LNCaP clone FGC (cell line): ENCODE data around the gene LIX1.

Experiments used
- DNase-seq: peaks from one replicate; pipeline ENCODE4 v3.0.0-alpha.2; 2011; ENCODE audit warnings: low read depth
- H3K4me3 ChIP-seq: 2 replicates; pipeline ENCODE4 v1.5.1; 2011; ENCODE audit warnings: mild to moderate bottlenecking, low read depth, low read length, control low read depth
- TF ChIP-seq, protein P1 (sequence below): IDR thresholded peaks from 2 replicates; pipeline ENCODE4 v1.5.1; 2012; ENCODE audit warnings: mild to moderate bottlenecking; ENCODE audit not compliant: control insufficient read depth, insufficient read depth; ENCODE audit errors: extremely low read depth

Gene LIX1

DNA sequence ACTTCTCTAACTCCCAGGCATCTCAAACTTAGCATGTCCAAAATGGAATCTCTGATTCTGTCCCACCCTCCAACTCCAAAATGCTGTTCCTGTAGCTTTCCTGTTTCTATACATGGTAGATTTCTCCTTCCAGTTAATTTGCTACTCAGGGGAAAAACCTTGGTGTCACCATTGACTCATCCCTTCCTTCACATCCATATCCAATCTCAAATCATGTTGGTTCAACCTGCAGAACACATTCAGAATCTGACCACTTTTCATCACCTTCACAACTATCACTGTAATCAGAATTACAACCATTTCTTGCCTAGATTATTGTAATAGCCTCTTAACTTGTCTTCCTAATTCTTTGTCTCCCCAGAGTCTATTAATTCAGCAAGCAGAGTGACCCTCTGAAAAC lies 29.8 kb upstream of the LIX1 start:
- TF ChIP-seq, protein P1, sequence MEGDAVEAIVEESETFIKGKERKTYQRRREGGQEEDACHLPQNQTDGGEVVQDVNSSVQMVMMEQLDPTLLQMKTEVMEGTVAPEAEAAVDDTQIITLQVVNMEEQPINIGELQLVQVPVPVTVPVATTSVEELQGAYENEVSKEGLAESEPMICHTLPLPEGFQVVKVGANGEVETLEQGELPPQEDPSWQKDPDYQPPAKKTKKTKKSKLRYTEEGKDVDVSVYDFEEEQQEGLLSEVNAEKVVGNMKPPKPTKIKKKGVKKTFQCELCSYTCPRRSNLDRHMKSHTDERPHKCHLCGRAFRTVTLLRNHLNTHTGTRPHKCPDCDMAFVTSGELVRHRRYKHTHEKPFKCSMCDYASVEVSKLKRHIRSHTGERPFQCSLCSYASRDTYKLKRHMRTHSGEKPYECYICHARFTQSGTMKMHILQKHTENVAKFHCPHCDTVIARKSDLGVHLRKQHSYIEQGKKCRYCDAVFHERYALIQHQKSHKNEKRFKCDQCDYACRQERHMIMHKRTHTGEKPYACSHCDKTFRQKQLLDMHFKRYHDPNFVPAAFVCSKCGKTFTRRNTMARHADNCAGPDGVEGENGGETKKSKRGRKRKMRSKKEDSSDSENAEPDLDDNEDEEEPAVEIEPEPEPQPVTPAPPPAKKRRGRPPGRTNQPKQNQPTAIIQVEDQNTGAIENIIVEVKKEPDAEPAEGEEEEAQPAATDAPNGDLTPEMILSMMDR: no peak
- no peak overlapping the region for H3K4me3 ChIP-seq
- DNase-seq: no peak

DNA sequence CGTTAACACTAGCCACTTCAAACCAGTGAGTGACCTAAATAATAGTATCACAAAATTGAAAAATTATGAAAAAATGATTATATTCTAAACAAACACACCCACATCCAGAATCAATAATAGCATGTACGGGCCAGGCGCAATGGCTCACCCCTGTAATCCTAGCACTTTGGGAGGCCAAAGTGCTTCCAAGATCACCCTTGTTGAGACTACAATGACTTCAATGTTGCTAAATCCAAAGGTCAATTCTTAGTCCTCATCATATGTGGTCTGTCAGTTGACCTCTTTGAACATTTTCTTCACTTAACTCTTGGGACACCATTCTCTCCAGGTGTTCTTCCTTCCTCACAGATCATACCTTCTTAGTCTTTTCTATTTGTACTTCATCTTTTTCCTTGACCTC lies 29.3 kb upstream of the LIX1 start:
- H3K4me3 ChIP-seq: no peak overlapping the region
- TF ChIP-seq, protein P1: no peak
- no peak for DNase-seq

DNA sequence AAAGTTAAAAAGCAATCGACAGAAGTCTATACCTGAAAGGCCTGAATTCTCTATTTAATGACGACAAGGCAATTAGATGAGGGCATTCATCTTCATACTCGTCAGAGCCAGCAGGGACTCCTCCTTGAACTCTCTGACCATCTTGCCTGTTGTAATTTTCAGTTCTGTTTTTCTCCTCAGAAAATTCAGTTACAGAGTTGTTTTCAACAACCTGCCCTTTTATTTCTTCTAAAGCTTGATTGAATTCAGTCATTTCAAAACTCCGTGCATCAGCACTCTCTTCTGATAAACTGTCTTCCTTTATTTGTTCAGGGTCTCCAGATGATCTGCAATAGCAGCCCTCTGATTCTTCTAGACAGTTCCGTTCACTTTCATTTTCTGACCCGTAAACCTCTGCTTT lies 25.0 kb upstream of the LIX1 start:
- no peak for DNase-seq
- H3K4me3 ChIP-seq: no peak overlapping the region
- TF ChIP-seq, protein P1: no peak

DNA sequence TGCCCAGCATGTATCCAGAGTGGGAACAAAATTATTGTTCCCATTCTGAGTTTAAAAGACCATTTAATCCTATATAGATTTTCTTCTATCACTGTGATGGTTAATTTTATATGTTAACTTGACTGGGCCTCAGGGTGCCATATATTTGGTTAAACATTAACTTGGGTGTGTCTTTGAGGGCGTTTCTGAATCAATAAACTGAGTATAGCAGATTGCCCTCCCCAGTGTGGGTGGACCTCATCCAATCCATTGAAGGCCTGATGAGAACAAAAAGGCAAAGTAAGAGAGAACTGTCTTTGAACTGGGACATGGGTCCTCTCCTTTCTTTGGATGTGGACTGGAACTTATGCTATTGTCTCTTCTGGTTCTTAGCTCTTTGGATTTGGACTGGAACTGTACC lies 23.3 kb upstream of the LIX1 start:
- no peak overlapping the region for H3K4me3 ChIP-seq
- DNase-seq: no peak
- TF ChIP-seq, protein P1: no peak

DNA sequence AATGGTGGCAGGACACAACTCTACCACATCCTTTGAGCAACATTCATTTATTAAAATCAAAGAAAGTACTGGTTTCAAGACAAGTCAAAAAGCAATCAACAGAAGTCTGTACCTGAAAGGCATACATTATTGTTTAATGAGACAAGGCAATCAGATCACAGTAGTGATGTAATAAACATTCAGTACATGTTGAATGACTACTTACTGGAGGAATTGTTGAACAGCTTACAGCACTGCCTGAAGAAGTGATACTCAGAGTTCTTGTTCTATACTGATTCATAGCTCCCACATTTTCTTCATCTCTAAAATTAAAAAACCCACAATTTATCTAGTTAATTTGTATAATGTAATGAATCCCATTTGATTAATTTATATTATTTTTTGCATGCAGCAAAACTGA lies 22.4 kb upstream of the LIX1 start:
- TF ChIP-seq, protein P1: no peak
- DNase-seq: no peak

DNA sequence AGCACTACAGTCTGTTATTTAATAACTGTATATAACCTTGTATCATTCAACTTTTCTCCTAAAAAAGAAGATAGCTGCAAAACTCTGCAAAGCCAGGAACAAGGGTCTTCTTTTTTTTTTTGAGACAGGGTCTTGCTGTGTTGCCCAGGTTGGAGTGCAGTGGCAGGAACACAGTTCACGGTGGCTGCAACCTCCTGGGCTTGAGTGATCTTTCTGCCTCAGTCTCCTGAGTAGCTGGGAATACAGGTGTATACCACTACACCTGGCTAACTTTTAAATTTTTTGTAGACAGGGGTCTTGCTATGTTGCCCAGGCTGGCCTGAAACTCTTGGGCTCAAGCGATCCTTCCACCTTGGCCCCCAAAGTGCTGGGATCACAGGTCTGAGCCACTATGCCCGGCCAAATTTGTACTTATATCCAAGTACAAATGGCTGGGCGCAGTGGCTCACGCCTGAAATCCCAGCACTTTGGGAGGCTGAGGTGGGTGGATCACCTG lies 21.4 kb upstream of the LIX1 start:
- no peak overlapping the region for H3K4me3 ChIP-seq
- TF ChIP-seq, protein P1: no peak
- no peak for DNase-seq

More for the DNA sequence above, 22.4 kb upstream of the LIX1 start:
- H3K4me3 ChIP-seq: no peak overlapping the region

DNA sequence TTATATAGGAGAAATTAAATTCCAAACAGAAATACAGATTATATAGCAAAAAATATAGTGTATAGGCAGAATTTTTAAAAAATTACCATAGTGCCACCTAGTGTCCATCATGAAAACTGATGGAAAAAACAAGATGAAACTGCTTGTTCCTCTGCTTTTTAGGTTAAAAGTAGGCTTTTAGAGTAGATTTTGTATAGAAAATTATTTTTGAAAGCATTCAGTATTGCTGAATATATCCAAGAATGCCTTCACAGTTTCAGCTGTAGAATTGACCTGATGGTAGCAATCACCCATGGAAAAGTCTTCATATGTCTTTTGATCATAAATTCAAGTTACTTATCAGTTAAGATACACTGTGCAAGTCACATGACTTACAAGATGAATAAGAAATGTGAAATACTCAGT lies 21.0 kb upstream of the LIX1 start:
- DNase-seq: no peak
- TF ChIP-seq, protein P1: peak; percentile 42
- H3K4me3 ChIP-seq: no peak overlapping the region
